ENCODE results near the gene TLE5. TPM values are rescaled to one million over a fixed set of nuclear protein-coding genes. Genes with fewer than 3 reads are reported as not detected.

Gene TLE5, protein sequence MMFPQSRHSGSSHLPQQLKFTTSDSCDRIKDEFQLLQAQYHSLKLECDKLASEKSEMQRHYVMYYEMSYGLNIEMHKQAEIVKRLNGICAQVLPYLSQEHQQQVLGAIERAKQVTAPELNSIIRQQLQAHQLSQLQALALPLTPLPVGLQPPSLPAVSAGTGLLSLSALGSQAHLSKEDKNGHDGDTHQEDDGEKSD
- 629 TPM for total RNA-seq

DNA sequence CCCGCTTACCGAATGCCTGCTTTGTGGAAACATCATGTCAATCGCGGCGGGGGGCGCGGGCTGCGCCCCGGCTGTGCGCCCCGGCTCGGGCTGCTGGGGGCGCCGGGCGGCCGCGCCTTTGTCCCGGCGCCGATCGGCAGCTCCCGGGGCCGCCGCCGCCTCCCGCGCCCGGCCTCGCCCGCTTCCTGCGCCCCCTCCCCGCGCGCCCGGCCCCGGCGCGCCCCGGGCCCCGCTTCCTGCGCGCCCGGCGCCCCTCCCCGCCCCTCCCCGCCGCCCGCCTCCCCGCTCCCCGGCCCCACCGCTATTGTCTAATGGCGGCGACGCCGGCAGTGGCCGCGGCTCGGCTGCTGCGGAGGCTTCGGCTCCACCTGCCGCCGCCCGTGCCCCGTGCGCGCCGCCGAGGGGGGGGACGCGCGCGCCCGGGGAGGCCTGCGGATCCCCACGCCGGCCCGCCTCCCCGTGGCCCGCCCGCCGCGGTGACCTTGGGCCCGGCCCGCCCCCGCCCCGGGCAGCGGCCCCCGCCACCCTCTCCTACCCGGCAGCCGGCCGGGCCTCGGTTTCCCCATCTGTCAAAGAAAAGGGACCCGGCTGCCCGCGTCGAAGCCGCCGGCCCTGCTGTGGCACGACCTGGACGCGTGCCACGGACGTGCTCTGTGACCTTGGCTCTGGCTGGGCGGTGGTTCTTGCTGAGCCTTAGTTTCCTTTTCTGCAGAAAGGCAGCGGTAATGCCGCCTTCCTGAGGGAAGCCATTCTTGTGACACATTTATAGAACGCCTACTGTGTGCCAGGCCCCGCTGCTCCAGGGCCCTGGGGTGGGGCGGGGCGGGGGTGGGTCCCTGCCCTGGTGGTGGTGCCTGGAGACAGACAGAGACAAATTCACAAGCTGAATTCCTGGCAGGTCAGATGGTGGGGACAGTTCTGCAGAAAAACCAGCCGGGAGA lies at the start of gene TLE5:
Gene TLE5 (minus strand): TSS at position 331 of the 941 bp plus-strand sequence. CDS start 295 bp downstream, at position 36.
- DNase-seq (ENCODE audit: low spot score) = peak; percentile 50

DNA sequence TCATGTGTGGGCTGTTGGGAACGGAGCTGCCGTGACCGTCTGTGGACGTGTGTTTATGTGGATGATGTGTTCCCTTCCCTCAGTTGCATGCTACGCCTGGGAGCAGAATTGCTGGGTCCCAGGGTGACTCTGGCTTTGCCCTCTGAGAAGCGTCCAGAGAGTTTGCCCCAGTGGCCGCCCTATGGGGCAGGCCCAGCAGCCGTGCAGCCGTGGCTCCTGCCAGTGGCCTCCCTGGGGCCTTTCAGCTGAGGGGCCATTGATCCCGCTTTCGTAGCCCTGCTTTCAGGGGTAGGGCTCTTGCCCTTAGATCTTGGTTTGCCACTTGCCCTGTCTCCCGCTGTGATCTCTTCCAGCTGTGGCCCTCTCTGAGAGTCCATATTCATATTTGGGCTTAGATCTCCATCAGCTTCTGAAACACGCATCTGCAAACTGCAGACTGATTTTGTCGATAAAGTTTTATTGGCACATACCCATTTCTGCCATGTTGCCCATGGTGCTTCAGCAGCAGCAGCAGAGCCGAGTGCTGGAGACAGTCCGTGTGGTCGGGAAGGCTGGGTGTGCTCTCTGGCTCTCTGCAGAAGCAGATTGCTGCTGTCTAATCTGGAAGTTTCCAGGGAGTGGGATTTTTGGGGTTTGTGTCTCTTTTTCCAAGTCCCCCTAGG lies 49.4 kb upstream of the TLE5 start:
- DNase-seq (ENCODE audit: low spot score) = no peak

DNA sequence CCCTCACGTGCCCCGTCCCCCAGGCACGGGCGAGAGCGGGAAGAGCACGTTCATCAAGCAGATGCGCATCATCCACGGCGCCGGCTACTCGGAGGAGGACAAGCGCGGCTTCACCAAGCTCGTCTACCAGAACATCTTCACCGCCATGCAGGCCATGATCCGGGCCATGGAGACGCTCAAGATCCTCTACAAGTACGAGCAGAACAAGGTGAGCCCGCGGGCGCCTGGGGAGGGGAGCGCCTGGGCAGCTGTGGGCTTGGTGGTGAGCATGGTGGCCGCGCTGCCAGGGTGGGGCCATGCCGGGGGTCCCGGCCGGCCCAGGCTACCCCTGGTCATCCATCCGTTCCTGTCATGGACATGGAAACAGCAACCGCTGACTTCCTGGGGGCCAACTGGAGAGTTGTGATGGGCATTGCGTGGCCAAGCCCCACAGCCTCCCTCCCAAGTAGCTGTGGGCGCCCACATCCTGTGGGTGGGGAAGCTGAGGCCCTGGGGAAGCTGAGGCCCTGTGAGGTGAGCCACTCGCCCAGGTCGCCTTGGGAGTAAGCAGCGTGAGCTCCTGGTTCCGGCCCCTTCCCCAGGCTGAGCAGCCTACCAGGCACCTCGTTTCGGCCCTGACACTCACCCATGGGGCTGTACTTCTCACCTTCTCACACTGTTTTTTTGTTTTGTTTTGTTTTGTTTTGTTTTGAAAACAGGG lies 48.0 kb upstream of the TLE5 start:
- DNase-seq (ENCODE audit: low spot score) = no peak

DNA sequence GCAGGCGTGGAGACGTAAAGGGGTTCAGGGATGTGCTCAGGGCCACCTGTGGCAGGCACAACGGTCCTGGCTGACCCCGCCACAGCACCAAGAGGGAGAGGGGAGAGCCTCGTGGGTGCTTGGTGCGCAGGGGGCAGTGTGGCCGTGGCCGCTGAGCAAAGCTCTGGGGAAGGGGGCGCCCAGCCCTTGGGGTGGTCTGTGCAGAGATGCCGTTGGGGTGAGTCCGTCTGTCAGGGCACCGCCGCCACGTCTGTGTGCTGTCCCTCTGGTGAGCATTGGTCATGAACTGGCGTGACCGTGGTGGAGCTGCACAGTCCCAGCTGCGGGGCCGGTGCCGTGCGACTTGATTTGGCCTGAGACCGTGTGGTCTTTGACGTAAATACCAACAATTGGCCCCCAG lies 47.2 kb upstream of the TLE5 start:
- DNase-seq (ENCODE audit: low spot score) = no peak

DNA sequence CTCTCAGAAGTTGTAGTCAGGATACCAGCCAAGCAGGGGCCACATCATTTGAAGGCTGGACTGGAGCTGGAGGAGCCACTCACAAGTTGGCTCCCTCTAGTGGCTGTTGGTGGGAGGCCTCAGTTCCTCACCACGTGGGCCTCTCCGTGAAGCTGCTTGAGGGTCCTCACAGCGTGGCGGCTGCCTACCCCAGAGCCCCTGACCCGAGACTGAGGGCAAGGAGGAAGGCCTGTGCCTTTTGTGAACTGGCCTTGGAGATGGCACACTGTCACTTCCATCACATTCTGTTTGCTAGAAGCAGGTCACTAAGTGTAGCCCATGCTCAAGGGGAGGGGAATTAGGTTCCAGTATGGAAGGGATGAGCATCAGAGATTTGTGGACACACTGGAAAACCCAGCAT lies 46.5 kb upstream of the TLE5 start:
- peak; percentile 62 for DNase-seq (ENCODE audit: low spot score)

DNA sequence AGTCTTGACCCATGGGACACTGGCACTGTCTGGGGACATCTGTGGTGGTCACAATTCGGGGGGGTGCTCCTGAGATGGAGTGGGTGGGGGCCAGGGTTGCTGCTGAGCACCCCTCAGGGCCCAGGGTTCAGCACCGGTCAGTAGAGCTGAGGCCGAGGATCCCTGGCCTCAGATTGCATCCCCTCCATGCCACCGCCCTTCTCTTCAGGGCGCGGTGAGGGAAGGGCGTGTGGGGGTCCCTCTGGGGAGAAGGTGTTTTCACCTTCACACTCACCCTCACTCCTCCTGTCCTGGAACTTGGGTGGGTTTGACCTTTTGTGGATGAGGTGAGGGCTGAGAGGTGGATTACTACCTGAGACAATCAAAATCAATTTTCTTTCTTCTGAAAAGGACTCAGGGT lies 45.4 kb upstream of the TLE5 start:
- DNase-seq (ENCODE audit: low spot score) = no peak

DNA sequence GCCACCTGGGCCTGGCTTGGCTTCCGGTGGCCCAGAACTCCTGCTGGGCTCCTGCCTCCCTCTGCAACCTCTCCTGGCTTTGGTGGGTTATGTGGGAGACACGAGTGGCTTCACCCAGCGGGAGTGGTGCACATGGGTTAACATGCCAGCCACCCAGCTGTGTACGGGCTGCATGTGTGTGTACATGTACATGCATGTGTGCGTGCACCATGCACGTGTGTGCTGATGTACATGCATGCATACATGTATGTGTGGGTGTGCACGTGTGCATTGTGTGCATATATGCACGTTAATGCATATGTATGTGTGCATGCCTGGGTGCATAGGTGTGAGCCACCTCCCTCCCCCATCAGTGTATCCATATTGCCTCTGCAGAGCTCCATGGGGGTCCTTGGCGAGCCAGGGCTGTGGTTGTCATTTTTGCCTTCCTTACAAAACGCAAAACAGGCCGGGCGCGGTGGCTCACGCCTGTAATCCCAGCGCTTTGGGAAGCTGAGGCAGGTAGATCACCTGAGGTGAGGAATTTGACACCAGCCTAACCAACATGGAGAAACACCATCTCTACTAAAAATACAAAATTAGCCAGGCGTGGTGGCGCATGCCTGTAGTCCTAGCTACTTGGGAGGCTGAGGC lies 44.3 kb upstream of the TLE5 start:
- no peak for DNase-seq (ENCODE audit: low spot score)

DNA sequence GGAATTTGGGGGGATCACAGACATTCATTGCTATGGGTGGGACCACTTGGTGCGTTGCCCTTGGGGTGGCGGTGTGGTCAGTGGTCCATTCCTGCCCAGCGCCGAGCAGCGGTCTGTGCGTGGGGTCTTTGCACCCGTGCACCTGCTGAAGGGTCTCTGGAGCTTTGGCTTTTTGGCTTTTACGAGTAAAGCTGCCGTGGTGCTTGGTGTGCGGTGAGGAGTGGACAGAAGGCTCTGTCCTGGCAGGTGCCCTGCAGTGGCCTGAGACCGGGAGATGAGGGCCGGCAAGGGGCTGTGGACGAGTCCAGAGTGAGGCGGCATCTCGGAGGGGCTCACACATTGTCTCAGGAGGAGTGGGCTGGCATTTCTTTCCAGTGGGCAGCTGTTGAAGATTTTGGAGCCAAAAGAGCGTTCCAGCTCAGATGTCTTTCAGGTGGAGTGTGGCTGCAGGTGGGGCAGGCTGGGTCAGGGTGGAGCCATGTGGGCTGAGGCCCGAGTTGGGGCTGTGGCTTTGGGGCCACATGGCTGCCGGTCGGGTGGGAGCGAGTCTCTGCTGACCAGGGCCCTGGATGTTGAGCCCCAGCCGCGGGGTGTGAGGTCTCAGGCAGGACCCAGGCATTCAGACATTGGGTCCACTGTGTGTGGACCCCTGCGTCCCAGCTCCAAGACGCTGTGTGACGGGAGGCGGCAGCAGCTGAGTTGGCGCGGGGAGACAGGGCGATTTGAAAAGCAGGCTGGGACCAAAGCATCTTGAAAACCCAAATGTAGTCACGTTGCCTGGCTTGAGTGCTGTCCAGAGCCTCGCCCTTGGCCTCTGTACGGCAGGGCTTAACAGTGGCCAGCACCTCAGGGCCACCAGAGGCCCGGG lies 43.6 kb upstream of the TLE5 start:
- no peak for DNase-seq (ENCODE audit: low spot score)

DNA sequence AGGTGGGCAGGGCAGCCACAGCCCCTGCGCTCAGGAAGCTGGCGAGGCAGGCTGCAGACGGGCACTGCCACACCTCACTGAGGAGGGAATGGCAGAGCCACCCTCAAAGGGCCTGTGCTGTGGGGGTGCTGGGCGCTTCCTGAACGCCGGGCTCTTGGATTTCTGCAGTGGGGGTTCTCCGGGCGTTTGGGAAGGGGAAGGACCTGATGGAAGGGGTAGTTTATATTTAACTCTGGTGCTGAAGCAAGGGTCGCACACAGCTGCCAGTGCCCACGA lies 42.4 kb upstream of the TLE5 start:
- DNase-seq (ENCODE audit: low spot score) = no peak

DNA sequence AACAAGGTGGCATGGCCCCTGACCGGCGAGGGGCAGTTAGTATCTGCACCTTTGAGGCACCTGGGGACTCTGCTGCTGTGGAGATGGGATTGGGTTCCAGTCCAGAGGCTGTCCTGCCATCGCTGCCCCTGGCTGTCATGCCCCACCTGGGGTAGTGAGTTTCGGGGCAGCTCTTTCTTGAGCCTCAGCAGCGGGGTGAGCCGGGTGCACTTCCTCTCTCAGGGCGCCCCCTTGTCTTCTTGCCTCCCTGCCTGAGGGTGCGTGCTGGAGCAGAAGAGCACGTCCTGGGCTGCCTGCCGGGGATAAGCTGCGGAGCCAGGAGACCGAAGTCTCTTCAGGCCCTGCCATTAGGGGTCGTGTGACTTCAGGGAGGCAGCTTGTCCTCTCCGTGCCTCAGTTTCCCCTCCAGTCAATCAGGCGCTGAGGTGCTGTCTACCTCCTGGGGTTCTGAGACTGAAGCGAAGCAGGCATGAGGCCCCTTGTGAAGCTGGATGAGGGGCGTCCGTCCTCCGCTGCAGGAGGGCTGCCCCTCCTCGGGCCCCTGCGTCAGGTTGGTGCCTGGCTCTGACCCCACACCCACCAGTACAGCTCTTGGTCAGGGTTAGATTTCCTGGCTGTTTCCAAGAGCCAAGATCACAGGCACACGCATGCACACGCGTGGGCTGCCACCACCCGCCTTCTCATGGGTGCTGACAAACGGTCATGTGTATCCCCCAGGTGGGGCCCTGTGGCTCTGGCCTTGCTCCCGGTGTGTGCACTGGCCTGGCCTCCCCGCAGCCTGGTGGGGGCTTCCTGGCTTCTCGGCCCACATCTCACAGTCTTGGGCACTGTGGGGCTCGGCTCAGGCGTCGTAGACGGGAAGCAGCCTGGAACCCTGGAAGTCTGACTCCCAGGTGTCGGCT lies 40.2 kb upstream of the TLE5 start:
- no peak for DNase-seq (ENCODE audit: low spot score)

DNA sequence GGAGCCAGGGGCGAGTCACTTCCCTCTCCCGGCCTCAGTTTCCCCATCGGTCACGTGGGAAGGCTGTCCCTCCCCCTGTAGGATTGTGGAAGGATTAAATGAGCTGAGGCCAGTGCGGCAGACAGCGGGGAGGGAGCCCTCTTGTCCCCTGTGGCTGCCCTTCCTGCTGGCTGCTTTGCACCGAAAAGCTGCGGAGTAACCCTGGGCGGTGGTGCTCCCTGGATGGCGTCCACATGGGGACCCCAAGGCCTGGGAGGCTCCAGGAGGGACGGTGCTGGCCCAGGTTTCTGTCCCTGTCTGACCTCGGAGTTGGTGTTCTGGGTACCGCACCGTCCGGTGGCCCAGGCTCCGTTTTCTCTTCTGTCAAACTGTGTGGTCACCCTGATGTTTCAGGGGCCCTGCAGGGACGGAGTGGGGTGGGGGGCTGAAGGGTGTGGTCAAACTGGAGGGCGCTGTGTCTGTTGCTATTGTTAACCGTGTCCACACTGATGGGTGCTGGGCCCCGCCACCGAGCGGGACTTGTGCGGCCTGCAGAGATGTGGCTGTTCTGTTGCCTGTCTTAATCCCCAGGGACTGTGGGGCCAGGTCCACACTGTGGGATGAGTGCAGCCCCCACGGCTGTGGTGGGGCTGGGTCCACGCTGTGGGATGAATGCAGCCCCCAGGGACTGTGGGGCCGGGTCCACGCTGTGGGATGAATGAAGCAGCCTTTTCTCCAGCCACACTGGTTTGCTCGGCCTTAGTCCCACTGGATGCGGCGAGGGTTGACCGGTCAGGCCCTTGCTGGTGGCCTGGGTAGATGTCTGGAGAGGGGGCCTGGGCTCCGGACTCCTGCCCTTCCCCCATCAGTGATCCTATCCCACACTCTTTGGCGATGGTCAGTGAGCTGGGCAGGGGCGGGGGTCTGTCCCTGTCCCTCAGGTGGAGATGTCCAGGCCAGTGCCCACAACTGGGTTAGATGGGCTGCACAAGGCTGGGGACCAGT lies 38.7 kb upstream of the TLE5 start:
- DNase-seq (ENCODE audit: low spot score) = no peak

DNA sequence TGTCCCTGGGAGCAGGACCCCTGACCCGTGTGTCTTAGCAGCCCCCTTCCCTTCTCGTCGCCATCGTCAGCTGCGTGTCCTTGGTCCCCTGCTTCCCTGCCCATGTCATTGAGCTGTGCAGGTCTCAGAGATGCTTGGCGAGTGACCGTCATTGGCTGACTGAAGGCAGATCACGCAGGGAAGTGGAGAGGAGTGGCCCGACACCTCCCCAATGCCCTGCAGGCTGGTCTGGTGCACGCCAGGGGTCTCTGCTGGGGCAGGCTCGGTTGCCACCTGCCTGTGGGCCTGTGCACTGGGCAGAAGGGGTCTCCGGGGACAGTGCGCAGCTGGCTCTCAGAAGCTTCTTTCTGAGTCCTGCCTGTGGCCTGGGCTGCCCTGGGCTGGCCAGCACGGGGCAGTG lies 38.0 kb upstream of the TLE5 start:
- no peak for DNase-seq (ENCODE audit: low spot score)

DNA sequence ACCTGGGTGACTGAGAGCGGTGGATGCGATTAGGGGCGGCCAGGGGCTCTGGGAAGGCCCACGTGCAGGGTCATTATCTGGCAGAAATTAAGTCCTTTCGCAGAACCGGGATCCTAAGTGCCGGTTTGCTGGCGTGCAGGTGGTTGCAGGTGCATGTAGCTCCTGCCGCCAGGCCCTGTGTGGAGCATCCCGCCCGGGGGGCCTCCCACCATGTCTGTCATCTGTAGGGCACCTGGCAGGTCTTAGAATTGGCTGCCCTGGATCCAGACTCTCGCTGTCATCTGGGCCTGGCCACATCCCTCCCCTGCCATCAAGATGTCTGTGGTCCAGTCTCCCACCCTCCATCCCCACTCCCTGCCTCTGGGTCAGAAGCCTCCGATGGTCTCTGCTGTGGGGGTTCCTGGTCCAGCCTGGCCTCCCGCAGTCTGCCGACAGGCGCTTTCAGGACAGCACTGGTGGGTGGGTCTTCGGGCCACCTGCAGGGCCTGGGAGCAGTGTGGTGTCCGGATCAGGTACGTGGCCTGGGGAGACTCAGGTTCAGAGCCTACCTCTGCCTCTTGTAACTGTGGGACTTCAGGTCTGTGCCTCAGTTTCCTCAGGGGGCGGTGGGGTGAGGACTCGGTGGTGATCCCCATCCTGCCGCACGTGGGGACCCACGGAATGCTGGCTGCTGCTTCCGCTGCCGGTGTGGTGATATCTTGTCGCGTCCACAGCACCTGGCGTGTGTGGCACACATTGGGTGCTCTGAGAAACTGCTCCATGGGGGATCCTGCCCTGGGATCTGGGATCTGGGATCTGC lies 37.3 kb upstream of the TLE5 start:
- DNase-seq (ENCODE audit: low spot score) = no peak

DNA sequence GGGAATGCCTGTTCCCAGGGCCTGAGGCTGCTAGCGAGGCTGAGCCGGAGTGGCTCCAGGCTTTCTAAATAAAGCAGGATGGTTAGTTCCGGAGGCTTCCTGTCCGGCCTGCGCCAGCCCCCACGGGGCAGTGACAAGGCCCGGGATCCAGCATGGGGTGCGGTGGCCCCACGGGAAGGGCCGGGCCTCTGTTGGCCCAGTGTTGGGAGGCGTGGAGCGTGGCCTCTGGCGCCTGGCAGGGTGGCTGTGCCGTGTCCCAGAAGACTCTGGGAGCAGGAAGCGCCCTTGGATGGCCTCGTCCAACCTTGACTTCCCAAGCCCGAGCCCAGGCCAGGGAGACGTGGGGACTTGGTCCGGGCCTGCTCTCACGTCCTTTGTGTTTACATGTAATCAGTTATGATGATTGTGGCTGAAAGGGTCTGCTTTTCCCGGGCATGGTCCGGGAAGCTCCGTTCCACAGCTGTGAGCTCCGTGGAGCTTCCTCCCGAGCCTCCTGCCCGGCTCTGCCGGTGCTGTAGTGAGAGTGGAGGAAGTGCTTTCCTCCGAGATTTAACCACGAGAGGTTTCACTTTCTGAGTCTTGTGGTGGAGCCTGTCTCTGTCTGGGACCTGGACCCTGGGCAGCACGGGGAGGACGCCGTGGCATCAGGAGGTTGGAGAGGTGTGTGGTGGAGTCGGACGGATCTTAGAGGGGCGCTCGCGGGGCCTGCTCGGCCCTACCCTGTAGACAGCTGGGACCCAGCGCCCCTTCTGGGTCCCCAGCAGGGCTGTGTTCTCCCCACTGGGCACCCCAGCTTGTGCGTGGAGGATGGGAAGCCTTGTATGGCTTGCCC lies 36.4 kb upstream of the TLE5 start:
- no peak for DNase-seq (ENCODE audit: low spot score)

DNA sequence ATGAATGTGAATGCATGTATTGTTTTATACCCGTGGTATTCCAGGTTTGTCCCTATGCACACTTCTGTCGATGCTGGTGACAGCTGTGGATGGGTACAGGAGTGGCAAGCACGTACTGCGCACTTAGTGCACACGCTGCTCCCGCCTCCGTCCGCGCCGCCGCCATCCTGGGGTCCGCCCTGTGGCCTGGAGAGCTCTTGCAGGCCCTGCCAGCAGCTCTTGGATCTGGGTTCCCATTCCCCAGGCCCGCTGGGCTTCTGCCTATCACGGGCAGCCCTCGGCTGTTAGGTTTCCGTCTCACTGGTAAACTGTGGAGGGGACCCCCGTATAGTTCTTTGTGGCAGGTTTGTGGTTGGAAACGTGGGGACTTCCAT lies 35.8 kb upstream of the TLE5 start:
- no peak for DNase-seq (ENCODE audit: low spot score)

DNA sequence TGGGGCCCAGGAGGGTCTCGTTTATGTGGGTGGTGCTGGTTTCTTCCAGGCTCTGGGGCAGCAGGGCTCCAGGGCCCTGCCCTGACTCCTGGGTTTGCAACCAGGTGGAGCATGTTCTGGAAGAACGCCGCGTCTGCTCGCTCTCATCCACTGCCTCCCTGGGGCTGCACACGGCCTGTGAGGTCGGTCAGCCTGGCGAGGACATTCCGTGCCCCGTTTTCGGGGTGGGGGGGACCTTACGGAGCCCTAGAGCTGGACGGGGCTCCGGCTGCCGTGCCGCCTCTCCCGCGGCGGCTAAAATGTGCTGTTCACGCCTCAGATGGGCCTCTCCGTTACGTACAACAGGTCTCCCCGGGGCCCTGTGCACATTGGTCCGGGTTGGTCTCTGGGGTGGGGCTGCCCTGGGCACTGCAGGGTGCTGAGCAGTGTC lies 35.2 kb upstream of the TLE5 start:
- DNase-seq (ENCODE audit: low spot score) = no peak

DNA sequence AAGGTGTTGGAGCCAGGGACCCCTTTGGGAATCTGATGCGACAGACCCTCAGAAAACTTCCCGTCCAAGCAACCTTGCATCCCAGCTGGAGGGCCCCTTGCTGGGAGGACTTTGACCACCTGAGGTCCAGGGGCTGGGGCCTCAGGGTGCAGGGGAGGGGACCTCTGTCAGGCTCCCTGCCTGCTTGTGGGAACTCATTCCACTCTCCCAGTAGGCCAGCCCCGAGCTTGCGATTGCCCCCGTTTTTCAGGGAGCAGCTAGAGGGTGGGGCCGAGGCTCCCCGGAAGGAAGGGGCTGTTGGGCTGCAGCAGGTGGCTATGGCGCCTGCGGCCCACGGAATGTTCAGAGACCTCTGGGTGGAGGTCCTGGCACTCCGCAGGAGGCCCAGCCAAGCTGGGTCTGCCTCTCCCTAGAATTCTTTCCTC lies 34.6 kb upstream of the TLE5 start:
- no peak for DNase-seq (ENCODE audit: low spot score)
